DMS153 (cell line): Measurements from ENCODE around the gene PMFBP1.

Source experiments
- DNase-seq: peaks from one replicate; lab custom pipeline; 2025; lab: John Stamatoyannopoulos, UW

PMFBP1 gene

DNA sequence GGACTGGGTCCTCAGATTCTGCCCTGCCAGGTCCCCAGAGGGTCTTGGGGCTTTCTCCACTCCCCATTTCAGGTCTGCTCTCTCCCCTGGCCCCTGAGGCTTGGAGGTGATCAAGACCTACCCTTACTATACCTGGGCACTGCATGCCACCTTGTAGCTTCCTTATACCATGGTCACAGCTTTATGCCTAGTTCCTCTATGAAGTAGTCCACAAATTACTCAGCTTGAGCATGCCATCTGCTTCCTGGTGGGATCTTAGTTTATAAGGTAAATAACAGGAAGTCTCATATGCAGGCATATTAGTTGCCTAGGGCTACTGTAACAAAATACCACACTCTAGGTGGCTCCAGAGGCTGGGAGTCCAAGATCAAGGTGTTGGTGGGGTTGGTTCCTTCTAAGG, 11.0 kb upstream of the PMFBP1 start:
- DNase-seq: no peak

DNA sequence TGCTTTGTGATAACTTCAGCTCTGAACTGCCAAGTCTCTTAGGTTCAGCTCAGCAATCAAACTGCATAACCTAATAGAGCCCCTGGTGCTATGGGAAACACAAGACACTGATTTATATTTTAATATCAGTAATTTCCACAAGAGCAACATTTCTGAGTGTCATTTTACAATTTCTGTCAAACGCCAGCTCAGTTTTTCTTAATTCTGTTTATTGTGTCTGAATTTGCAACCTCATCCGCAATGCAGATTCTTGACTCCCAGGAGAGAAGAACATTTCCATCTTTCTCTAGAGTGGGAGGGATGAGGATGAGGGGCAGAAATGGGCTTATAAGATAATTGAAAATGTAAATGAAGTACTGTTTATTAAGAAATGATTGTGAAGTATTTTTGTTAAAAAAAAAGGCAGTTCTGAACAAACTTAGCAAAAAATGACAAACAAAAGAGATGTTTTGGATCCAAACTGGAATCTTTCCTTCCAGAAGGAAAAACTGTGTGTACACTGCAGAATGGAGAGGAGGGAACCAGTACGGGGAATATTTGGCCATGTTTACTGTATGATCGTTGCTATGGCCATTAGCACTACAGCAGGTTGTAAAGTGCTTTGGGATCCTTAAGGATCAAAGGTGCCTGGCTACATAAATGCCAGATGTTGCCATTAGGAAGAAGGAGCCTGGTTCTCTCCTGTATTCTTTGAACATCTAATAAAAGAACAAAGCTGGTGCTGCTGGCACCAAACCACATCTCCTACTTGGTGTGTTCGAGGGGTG, 7.4 kb upstream of the PMFBP1 start:
- peak; percentile 23 for DNase-seq

DNA sequence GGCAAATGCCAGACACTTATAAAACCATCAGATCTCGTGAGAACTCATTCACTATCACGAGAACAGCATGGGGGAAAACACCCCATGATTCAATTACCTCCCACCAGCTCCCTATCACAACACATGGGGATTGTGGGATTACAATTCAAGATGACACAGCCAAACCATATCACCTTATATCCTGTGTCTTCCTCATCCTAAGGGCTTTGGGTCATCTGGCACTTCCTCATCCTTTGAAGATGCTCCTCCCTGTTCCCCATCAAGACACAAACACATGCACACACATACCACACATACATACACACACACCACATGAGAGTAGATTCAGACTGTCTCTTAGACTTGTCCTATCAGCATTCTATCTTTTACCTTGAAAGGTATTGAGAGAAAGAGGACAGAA, 2.8 kb upstream of the PMFBP1 start:
- no peak for DNase-seq

DNA sequence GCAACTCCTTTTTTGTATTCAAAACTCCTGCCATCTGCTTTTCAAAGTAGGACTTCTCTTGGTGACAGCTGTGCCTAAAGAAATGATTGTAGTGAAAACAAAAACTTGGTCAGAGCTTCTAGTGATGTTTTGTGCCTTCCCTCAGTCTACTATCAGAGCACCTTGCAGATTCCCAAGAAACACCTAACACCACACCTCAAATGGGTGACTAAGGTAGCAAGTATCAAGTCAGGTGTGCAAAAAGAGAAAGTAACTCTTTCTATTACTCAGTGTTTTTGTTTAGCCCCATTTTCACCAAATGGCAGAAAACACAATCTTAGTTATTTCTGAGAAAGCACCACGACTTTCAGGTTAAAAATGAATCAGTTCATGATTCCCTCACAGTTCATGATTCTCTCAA, 2.0 kb upstream of the PMFBP1 start:
- DNase-seq: no peak

DNA sequence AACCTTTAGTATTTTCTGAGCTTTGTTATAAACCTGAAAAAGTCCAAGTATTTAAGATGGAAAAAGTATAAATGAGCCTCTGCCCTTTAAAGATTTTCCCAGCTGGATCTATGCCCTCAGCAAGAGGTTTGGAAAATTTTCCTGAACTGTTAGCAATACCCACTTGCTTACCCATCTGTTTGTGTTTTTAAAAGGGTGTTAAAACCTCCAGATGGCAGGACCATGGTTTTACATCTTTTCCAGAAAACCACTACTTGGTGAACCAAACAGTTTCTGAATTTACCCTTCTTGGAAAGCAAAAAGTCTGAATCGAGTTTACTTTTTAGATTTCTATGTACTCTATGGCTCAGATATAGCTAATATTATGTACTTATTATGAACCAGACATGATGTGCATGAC, 719 bp downstream of the PMFBP1 start:
- DNase-seq: no peak

DNA sequence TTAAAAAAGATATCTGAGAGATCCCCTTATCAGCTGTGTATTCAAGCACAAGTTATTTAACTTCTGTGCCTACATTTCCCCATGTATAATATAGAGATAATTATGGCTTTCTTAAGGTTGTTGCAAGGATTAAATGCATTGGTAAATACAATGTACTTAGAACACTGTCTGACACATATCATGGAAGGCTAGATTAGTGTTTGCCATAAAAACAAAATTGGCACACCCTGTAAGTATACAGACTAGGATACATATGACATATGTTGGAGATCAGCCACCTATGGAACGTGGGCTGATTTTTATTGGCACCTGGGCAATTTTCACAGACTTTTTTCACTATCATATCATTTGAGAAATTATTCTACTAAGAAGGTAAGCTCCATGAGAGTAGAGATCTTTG, 2.2 kb downstream of the PMFBP1 start:
- no peak for DNase-seq

DNA sequence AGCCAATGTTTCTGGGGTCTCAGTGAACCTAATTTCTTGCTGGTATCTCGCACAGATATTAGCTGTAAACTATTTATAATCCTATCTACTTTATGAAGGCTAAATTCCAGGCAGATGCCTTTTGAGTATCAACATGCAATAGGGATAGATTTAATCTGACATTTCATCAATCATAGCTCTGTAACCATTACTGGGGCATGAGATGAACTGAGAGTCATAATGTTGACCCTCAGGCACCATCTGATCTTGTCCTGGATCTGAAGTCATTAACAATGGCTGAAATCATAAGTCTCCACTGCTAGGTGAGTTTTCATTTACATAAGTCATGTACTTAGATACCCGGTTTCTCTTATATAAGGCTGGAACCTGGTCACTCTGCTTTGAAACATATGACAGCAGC, 3.6 kb downstream of the PMFBP1 start:
- no peak for DNase-seq

DNA sequence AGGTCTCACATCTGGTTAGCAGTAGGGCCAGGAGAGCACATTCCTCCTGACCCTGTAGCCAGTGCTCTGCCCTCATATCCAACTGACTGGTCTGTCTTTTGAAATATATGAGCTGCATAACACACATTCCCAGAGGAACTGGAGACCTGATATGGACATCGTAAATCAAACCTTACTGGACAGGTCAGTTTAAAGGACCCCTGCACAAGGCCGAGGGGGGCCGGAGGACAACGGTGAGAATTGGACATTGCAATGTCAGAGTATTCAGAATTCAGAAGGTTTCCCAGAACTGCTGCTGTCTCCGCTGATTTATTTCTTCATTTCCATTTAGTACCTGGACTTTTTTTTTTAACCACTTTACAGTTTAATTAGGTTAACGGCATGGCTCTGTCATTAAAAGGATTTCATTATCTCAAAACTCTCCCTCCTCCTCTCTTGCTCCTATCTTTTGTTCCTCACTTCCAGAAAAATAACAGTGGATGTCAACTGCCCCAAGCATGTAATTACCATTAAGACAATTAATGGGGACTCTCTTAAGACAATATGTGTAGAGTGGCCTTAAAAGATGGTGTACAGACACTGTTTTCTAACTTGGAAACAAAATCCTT, 4.9 kb downstream of the PMFBP1 start:
- no peak for DNase-seq

DNA sequence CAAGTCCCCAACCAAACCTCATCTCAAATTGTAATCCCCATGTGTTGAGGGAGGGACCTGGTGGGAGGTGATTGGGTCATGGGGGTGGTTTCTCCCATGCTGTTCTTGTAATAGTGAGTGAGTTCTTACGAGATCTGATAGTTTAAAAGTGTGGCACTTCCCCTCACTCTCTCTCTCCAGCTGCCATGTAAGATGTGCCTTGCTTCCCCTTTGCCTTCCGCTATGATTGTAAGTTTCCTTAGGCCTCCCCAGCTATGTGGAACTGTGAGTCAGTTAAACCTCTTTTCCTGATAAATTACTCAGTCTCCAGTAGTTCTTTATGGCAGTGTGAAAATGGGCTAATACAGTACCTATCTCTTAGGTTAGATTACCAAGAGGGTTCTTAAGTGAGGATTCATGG, 5.8 kb downstream of the PMFBP1 start:
- no peak for DNase-seq

DNA sequence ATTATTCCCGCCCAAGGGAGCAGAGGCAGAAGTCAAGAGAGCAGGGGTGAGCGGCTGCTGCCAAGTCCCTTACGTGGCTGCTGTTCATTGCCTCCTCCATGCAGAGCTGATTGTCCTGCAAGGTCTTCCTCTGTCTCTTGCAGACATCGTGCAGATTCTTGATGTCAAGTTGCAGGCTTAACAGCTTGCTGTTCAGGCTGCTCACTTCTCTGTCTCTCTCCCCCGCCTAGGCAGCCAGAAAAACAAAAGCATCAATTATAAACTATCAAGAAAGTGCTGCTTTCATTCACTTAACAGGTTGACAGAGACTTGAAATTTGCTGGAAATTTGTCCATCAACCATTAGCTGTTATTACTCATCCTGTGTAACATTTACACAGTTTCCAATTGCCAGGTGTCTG, 7.3 kb downstream of the PMFBP1 start:
- no peak for DNase-seq

DNA sequence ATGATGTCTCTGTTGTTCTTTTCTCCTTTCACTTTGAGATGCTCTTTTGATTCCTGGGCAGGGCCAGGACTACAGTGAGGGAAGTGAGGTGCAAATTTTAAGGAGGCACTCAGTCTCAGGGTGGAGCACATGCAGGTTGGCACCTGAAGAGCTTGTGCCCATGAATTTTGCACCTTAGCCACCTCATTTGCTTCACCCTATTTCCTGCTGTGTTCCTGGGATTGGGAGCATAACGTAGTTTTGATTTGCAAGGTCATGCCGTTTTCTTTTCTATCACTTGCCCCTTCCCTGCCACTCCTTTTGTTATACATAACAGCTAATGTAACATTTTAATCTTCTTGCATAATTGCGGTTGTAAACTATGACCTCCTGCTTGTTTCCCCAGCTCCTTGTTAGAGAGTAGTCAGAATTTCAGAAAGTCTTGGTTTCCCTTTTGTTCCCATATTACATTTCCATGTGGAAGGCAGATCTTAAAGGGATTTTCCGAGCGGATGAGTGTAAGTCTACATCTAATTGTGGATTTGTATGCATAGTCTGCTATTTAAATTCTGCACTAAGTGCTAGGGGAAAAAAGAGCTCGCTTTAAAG, 9.8 kb downstream of the PMFBP1 start:
- DNase-seq: no peak

DNA sequence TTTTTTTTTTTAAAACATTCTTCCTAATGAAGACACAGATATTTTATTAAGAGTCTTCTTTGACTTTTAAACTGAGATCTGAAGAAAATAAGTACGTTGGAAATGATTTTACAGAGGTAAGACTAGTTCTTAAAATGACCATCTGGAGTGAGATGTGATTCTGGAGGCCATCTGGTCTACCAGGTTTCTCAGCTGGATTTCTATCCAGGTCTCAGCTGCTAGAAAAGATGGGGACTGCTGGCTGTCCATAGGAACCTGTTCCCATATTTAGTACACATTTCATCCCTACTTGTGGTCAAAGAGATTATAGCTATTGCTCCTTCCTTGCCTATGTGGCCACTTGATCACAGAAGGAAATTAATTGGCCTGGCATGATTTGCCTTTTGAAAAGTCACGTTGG, 12.2 kb downstream of the PMFBP1 start:
- no peak for DNase-seq

DNA sequence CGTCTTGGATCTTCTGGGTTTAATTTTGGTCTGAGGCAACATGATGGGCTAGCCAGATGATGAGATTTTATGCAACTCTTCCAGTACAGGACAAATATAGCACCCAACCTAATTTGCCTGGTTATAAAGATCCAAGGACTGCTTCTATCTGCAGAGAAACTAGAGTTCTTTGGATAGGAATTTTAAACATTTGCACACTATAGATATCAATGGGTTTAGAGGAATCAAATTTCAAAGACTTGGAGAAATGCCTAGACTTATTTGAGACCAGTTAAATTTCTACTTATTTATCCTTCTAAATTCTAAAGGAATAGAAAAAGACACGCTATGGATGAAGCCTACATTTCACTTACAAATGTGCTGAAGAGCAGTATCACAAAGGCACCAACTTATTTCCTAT, 12.6 kb downstream of the PMFBP1 start:
- DNase-seq: no peak

DNA sequence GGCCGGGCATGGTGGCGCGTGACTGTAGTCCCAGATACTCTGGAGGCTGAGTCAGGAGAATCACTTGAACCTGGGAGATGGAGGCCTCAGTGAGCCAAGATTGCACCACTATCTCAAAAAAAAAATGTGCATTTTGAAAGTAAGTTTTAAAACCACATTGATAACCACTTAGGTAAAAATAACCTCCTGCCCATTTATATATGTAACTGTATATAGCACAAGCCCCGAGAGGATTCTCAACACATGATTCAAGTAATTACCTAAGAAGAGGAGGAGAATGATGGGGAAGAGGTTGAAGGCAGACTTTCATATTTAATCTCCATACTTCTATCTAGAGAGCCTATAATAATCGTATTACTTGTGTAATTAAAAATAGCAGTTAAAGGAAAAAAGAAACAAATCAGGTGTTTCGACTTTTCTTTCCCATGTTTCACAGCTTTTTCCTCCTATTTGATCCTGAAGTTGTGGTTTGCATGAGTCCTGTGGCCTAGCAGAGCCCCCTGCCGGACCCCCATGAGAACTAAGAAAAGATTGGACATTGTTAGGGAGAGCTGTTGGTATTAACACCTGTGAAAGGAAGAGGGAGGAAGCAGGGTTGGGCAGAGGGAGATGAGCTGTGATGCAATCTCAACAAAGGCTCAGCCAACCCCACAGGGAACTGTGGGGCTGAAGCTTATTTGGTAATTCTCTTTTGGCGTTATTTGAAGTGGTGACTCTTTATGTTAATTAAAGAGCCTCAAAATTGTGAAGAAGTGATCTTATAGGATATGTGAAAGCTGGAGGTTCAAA, 22.1 kb downstream of the PMFBP1 start:
- DNase-seq: no peak

DNA sequence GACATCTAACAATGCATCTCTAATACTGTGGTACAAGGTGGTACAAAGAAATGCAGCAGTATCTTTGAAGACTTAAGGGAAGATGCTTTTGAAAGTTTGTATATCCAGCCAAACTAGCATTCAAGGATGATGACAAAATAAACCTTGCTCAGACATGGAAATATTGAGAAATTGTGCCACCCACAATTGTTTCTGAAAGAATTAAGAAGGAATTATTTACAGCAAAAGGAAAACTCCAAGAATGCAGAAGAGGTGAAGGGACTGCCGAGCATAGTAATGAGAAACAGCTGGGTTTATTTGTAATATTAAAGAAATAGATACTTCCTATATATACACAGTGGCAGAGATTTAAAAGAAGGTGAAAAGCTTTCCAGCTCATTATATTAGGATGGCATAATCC, 29.5 kb downstream of the PMFBP1 start:
- no peak for DNase-seq

DNA sequence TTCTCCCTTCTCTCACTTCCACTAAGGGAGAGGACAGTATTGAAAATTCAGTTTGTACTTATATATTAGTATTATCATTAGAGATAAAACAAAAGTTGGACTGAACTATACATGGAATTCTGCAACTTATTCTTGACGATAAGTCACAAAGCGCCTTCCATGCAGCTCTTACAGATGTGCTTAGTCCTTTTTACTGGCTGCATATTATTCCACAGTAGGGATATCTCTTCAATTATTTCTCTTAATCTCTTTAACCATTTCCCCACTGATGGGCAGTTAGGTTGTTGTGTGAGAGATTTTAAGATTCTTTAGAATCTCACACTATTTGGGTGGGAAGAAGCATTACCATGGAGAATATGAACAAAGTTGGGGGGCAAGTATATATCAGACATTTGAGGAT, 32.0 kb downstream of the PMFBP1 start:
- DNase-seq: no peak

DNA sequence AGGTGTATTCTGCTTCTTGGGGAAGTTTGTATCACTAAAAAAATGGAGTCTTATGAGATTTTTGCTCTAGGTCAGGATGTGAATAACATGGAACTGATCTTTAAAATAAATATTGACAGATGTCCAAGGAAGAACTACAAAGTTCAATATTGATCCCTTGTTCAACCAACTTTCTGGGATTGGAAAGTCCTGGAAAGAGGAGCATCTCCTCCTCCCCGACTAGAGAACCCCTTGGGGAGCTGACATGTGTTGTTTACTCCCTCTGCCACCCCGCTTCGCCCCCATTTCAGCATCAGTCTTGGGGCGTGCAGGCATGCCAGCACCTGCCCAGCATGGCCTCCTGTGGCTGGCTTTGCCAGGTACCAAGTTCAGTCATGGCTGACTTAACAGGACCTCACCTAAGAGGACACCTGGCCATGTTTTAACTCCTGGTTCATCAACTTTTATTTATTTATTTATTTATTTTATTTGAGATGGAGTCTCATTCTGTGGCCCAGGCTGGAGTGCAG, 33.8 kb downstream of the PMFBP1 start:
- no peak for DNase-seq

DNA sequence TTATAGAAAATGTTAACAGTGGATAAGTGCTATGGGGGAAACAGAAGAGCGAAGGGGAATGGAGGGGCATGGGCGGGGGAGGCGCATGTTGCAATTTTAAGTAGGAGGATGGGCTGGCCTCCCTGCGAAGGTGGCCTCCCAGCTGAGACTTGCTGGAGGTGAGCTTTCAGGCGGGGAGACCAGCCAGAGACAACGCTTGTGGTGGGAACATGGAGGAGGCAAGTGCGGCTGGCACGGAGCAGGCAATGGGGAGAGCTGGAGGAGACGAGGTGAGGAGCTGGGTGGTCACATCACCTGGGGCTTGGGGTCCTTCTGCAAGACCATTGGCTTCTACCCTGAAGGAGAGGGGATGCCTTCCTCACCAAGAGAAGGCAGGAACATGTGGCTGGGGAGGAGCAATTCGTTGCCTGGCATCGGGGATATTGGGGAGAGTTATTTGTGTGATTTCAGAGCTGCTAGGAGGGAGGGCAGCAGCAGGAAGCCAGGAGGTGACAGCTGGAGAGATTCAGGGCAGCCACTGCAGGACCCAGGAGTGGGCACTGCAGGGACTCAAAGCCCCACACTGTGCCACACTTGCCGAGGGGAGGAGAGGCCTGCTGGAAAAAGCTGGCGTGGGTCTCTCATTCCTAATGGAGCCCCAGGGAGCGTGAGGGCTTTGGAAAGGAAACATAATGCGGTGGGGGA, 34.4 kb downstream of the PMFBP1 start:
- DNase-seq: no peak

DNA sequence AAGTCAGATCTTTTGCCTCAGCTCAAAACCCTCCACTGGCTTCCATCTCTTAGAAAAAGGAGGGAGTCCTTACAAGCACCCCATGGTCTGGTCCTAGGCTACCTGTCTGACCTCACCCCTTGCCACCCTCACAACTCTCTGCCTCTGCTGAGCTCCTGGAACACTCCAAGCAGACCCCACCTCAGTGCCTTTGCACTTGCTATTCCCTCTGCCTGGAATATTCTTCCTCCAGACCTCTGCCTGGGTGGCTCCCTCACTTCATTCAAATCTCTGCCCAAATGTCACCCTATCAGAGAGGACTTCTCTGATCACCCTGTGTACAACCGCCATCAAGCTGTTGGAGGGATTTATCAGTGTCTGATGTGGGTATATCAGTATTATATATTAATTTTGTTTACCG, 37.4 kb downstream of the PMFBP1 start:
- DNase-seq: no peak

DNA sequence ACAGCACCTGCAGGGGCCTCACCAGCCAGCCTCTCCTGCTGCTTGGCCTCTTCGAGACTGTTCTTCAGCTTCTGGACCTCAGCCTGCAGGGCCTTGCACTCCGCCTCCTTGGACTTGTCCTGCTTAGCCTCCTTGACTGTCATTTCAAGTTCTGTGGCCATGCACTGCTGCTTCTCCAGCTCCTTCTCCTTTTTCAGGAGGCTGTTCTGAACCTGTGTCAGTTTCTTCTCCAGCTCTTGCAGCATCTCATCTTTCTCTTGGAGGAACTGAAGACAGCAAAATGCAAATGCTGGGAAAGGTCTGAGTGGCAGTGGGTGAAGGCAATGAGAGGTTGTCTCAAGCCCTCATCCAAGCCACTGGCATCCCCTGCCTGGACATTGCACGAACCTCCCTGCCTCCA, 39.2 kb downstream of the PMFBP1 start:
- no peak for DNase-seq

DNA sequence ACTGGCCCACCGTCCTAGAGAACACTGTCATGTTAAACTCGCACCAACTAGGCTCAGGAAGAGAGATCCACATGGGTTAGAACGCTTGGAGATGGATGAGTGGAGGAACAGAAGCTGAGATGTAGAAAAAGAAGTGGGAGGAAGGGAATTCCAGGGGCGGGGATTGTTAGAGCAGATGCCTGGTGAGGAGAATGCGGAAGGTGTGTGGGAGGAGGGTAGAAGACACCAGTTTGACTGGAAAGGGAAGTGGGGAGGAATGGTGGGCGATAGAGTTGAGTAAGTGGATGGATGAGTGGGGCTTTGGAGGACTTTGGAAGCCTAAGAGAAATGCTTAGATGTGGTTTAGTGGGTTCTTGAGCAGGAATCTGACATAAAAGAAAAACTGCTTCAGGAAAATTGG, 40.9 kb downstream of the PMFBP1 start:
- DNase-seq: no peak

DNA sequence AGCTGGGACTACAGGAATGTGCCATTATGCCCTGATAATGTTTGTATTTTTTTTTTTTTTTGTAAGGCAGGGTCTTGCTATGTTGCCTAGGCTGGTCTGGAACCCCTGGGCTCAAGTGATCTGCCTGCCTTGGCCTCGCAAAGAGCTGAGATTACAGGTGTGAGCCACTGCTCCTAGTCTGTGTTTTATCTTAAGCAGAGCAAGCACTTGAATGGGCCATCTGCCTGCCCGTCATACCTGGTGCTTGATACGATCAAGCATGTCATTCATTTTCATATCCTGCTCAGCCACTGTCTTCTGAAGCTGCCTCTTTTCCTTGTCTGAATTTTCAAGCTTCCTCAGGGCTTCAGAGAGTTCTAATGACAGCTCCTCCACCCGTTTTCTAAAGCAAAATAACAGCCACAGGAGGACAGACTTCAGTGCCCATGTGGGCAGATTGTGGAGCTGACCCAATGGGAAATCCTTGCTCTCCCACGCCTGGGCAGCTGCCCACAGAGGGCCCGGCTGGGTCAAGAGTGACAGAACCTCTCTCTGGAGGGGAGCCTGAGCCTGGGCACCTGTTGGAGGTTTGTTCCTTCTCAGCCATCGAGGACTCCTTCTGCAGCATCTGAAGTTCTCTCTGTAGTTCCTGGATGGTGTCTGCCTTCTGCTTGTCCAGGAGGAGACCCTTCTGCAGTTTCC, 41.8 kb downstream of the PMFBP1 start:
- no peak for DNase-seq
